SK-N-SH (cell line): ENCODE results near the gene CLRN3. TPM values are rescaled to one million over a fixed set of nuclear protein-coding genes. Genes with fewer than 3 reads are reported as not detected.

Experiments
- CTCF ChIA-PET: fragments of 300-600, 350-600 bp; formaldehyde crosslinking; extraction: SDS; loops from one replicate; lab custom pipeline; 2021; lab: Yijun Ruan, JAX
- POLR2A ChIA-PET: fragments of 350-600 bp; sonication (Branson Sonifier 250); formaldehyde crosslinking; extraction: SDS; loops from one replicate; lab custom pipeline; 2020; ENCODE audit warnings: antibody characterized with exemption, inconsistent platforms; lab: Yijun Ruan, JAX
- DNase-seq: peaks from one replicate; pipeline ENCODE4 v3.0.0; 2012
- H2AFZ ChIP-seq: fragments of 200-600 bp; sonication (generic); 2 replicates; pipeline ENCODE4 v1.8.1; 2016; ENCODE audit warnings: antibody characterized with exemption, mild to moderate bottlenecking, low read depth
- H3F3A ChIP-seq: fragments of 200-600 bp; sonication (generic); replicated peaks from 2 replicates; pipeline ENCODE3; 2016; ENCODE audit warnings: antibody characterized with exemption, mild to moderate bottlenecking; ENCODE audit not compliant: insufficient read depth
- H3K27ac ChIP-seq, 2 experiments: fragments of 200-500 bp in 1 of 2; fragments of 200-600 bp in 1 of 2; sonication (Bioruptor generic) in 1 of 2; sonication (generic), shearing (Covaris generic) in 1 of 2; 2 replicates each; pipeline versions ENCODE4 v1.5.1 to v1.6.1; 2014 to 2016; ENCODE audit warnings: low read depth in 2 of 2, inconsistent platforms in 1 of 2, low read length in 1 of 2, mild to moderate bottlenecking in 1 of 2, mixed read lengths in 1 of 2
- H3K27me3 ChIP-seq: fragments of 200-600 bp; sonication (generic), shearing (Covaris generic); 2 replicates; pipeline ENCODE4 v1.6.1; 2016; ENCODE audit warnings: mixed run types; ENCODE audit not compliant: insufficient read depth
- H3K36me3 ChIP-seq, 2 experiments: fragments of 200-500 bp in 1 of 2; fragments of 200-600 bp in 1 of 2; sonication (Bioruptor generic) in 1 of 2; sonication (generic) in 1 of 2; replicated peaks in 1 of 2; 2 replicates each; pipeline versions ENCODE3 to v1.5.1; 2014 to 2016; ENCODE audit warnings: low read length in 1 of 2, mild to moderate bottlenecking in 1 of 2; ENCODE audit not compliant: insufficient read depth in 2 of 2, control insufficient read depth in 1 of 2
- H3K4me1 ChIP-seq, 2 experiments: fragments of 200-500 bp in 1 of 2; fragments of 200-600 bp in 1 of 2; sonication (Bioruptor generic) in 1 of 2; sonication (generic), shearing (Covaris generic) in 1 of 2; 2 replicates each; pipeline versions ENCODE4 v1.5.1 to v1.6.1; 2014 to 2016; ENCODE audit warnings: low read depth in 1 of 2, low read length in 1 of 2, mixed run types in 1 of 2; ENCODE audit not compliant: insufficient read depth in 2 of 2, control insufficient read depth in 1 of 2
- H3K4me2 ChIP-seq: fragments of 200-600 bp; sonication (generic), shearing (Covaris generic); 2 replicates; pipeline ENCODE4 v1.6.1; 2017; ENCODE audit warnings: mixed run types
- H3K4me3 ChIP-seq, 2 experiments: fragments of 200-500 bp in 1 of 2; fragments of 200-600 bp in 1 of 2; sonication (Bioruptor generic) in 1 of 2; sonication (generic), shearing (Covaris generic) in 1 of 2; 2 replicates each; pipeline versions ENCODE4 v1.5.1 to v1.8.1; 2014 to 2016; ENCODE audit warnings: low read depth in 2 of 2, inconsistent platforms in 1 of 2, low read length in 1 of 2, mild to moderate bottlenecking in 1 of 2, mixed read lengths in 1 of 2, moderate library complexity in 1 of 2
- H3K79me2 ChIP-seq: fragments of 200-600 bp; sonication (generic); 2 replicates; pipeline ENCODE4 v1.8.1; 2017; ENCODE audit warnings: mild to moderate bottlenecking; ENCODE audit not compliant: insufficient read depth
- H3K9ac ChIP-seq: fragments of 200-600 bp; sonication (generic); 2 replicates; pipeline ENCODE4 v1.6.1; 2017; ENCODE audit warnings: mixed run types
- H3K9me2 ChIP-seq: fragments of 200-600 bp; sonication (generic); 2 replicates; pipeline ENCODE4 v1.6.1; 2017; ENCODE audit warnings: mixed run types
- H3K9me3 ChIP-seq: fragments of 200-600 bp; sonication (generic); 2 replicates; pipeline ENCODE4 v1.6.1; 2017; ENCODE audit warnings: mixed run types, mild to moderate bottlenecking, moderate library complexity
- H4K20me1 ChIP-seq: fragments of 200-600 bp; sonication (generic); 2 replicates; pipeline ENCODE4 v1.6.1; 2017; ENCODE audit warnings: mild to moderate bottlenecking, mixed run types; ENCODE audit not compliant: insufficient read depth
- FOXM1 ChIP-seq: IDR thresholded peaks from 2 replicates; pipeline ENCODE4 v1.4.0; 2012; ENCODE audit warnings: low read depth, mild to moderate bottlenecking
- JUND ChIP-seq: IDR thresholded peaks from 2 replicates; pipeline ENCODE4 v1.4.0; 2012
- RAD21 ChIP-seq: IDR thresholded peaks from 2 replicates; pipeline ENCODE4 v1.6.1; 2012; ENCODE audit warnings: mild to moderate bottlenecking, low read length
- RCOR1 ChIP-seq: fragments of 150-350 bp; IDR thresholded peaks from 2 replicates; pipeline ENCODE4 v1.6.1; 2017; ENCODE audit warnings: antibody characterized with exemption, low read length
- RFX5 ChIP-seq: IDR thresholded peaks from 2 replicates; pipeline ENCODE4 v1.6.1; 2012; ENCODE audit warnings: mild to moderate bottlenecking, improper control_type of control experiment, low read length
- RXRA ChIP-seq: IDR thresholded peaks from 2 replicates; pipeline ENCODE4 v1.4.0; 2012; ENCODE audit warnings: low read depth, mild to moderate bottlenecking, borderline replicate concordance
- SIN3A ChIP-seq: IDR thresholded peaks from 2 replicates; pipeline ENCODE4 v1.6.1; 2012; ENCODE audit warnings: low read depth, mild to moderate bottlenecking, low read length, moderate library complexity, borderline replicate concordance
- YY1 ChIP-seq: IDR thresholded peaks from 2 replicates; pipeline ENCODE4 v1.4.0; 2012; ENCODE audit warnings: low read depth, mild to moderate bottlenecking
- WGBS: methylation state at CpG from one replicate; pipeline ENCODE4 v1.1.6; 2017; ENCODE audit warnings: low lambda C conversion rate; 5-methylcytosine and 5-hydroxymethylcytosine counted together
- polyA plus RNA-seq, 3 experiments: library from polyadenylated mRNA; depleted of rRNA; stranded (reverse); fragments of >200 nt; gene quantifications; 2 replicates each; pipeline ENCODE4 v1.2.3, GENCODE V29; 2012
- TF ChIP-seq, protein P1 (sequence below): IDR thresholded peaks from 2 replicates; pipeline ENCODE4 v1.4.0; 2012; ENCODE audit warnings: low read depth, borderline replicate concordance
- TF ChIP-seq, protein P2 (sequence below): fragments of 150-350 bp; IDR thresholded peaks from 2 replicates; pipeline ENCODE4 v1.6.1; 2016; ENCODE audit warnings: mild to moderate bottlenecking, low read depth, low read length
- TF ChIP-seq, protein P3 (sequence below): IDR thresholded peaks from 2 replicates; pipeline ENCODE4 v1.4.0; 2012; ENCODE audit warnings: low read depth
- TF ChIP-seq, protein P4 (sequence below): IDR thresholded peaks from 2 replicates; pipeline ENCODE4; 2012

Gene CLRN3
- polyA plus RNA-seq, 1 of the 3 experiments (the other 2 are of a cell fraction) = 0.25 TPM

DNA sequence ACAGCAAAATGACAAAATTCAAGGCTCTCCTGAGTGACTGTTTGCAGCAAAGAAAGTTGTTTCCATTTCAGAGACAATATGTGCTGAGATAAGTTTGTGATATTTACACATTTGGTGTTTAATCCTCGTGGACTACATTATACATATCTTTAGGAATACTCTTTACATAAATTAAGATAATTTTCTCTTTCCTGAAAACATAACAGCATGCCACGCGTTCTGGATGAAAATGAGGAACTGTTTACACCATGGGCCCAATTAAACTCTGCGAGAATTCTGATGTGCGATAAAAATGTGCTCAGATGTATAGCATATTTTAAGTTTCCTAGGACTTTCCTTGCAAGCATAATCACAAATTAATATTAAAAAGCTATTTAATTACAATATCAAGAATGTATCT is 40.5 kb upstream of the CLRN3 start (continued):
- TF ChIP-seq, protein P1, sequence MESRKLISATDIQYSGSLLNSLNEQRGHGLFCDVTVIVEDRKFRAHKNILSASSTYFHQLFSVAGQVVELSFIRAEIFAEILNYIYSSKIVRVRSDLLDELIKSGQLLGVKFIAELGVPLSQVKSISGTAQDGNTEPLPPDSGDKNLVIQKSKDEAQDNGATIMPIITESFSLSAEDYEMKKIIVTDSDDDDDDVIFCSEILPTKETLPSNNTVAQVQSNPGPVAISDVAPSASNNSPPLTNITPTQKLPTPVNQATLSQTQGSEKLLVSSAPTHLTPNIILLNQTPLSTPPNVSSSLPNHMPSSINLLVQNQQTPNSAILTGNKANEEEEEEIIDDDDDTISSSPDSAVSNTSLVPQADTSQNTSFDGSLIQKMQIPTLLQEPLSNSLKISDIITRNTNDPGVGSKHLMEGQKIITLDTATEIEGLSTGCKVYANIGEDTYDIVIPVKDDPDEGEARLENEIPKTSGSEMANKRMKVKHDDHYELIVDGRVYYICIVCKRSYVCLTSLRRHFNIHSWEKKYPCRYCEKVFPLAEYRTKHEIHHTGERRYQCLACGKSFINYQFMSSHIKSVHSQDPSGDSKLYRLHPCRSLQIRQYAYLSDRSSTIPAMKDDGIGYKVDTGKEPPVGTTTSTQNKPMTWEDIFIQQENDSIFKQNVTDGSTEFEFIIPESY = no peak
- TF ChIP-seq RAD21 (no peak), YY1 (no peak)
- TF ChIP-seq, protein P2, sequence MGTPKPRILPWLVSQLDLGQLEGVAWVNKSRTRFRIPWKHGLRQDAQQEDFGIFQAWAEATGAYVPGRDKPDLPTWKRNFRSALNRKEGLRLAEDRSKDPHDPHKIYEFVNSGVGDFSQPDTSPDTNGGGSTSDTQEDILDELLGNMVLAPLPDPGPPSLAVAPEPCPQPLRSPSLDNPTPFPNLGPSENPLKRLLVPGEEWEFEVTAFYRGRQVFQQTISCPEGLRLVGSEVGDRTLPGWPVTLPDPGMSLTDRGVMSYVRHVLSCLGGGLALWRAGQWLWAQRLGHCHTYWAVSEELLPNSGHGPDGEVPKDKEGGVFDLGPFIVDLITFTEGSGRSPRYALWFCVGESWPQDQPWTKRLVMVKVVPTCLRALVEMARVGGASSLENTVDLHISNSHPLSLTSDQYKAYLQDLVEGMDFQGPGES = no peak

DNA sequence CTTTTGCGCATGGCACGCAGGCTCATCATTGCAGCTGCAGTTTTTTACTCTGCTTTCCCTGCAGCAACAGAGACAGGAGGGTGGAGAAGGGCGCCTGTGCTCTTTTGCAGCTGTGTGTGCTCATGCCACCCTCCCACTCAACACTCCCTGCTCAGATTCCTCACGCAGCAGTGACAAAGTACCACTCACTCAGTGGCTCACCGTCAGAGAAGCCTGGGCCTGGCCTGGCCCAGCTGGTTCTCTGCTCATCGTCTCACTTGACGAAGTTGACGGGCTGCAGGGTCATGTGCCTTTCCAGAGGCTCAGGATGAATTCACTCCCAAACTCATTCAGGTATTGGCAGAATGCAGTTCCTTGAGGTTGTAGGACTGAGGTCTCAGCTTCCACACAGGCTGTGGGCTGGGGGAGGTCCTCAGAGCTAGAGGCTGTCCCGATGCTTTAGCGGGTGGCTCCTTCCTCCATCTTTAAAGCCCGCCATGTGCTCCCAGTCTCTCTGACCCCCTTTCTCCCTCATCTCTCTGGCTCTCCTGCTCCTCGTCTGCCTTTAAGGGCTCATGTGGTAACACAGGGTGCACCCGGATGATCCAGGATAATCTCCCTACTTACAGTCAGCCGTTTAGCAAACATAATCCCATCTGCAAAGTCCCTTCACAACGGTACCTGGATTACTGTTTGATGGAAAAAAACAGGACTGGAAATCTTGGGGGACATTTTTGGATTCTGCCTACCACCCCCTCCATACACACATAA is 40.0 kb upstream of the CLRN3 start:
- Histone ChIP-seq H3F3A (peaks cover 17% of the 10 kb centered on the region), H3K36me3 (peaks cover 0 to 3% of the 10 kb centered on the region in 2 experiments), H3K27me3 (no peaks in the 10 kb centered on the region), H3K27ac (no peak overlapping the region), H3K9ac (no peak overlapping the region), H3K79me2 (no peaks in the 10 kb centered on the region), H3K9me3 (no peaks in the 10 kb centered on the region), H3K4me1 (peaks cover 13 to 16% of the 10 kb centered on the region in 2 experiments; a peak in 3 of 4 replicates), H4K20me1 (no peaks in the 10 kb centered on the region), H3K9me2 (no peaks in the 10 kb centered on the region), H3K4me2 (no peak overlapping the region), H3K4me3 (no peak overlapping the region), H2AFZ (no peak overlapping the region)
- no peak for DNase-seq
- 90% methylated on average over 15 of the region's 15 CpGs for WGBS
- CTCF ChIA-PET = interaction anchor here (1.1 to 1.7 kb wide), 5 partner anchors 26 to 217 kb away, joined by 3 to 8 read pairs (median 3); partner anchors contain the start of gene PTPRE
- TF ChIP-seq, protein P3, sequence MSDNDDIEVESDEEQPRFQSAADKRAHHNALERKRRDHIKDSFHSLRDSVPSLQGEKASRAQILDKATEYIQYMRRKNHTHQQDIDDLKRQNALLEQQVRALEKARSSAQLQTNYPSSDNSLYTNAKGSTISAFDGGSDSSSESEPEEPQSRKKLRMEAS = no peak
- no peak for TF ChIP-seq SIN3A
- no peak for TF ChIP-seq JUND
- POLR2A ChIA-PET = no interaction called here

DNA sequence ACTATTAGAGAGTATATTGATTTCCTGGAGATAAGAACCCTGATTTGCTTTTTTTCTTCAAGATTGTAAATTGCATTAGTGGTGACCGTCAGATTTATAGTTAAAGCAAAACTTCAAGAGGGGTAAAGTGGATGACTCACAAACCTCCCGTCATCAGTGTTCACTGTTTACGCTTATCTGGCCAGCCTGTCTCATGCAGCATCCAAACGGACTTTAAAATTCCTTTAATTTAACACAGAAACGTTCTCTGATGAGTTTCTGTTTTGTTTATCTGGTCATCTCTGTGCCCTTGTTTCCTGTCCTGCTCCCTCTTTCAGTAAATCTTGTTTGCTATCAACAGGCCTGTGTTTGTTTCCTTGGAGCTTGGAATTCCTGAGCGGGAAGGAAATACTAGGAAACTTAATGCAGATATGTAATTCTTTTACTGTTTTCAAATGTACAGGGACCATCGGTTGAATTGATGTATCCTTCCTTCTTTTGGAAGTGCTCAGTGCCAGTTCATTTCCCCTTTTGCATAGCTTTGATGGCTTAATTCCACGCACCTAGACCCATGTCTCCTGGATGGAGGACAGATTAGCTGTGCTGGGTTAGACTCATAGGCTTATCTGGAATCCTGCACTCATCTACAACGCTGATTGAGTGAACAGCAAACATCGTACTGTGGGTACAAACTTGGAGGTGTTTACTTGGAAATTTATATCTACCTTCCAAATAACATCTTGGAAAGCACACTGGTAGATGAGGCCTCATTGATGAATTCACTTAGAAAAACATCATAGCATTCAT is 35.5 kb upstream of the CLRN3 start:
- Histone ChIP-seq H3K27ac (peak overlapping the region; percentile 84 to 91), H3F3A (peaks cover 21% of the 10 kb centered on the region), H3K4me2 (peak overlapping the region; percentile 43), H3K79me2 (no peaks in the 10 kb centered on the region), H2AFZ (peak overlapping the region; percentile 15; the same call in 1 of the 2 replicates), H3K36me3 (peaks cover 0 to 3% of the 10 kb centered on the region in 2 experiments), H3K4me3 (peak overlapping the region; percentile 6 to 14; a peak in 2 of 4 replicates), H3K9me3 (no peaks in the 10 kb centered on the region), H3K27me3 (no peaks in the 10 kb centered on the region), H3K4me1 (peaks cover 12 to 27% of the 10 kb centered on the region in 2 experiments; a peak in 3 of 4 replicates), H4K20me1 (no peaks in the 10 kb centered on the region), H3K9ac (peak overlapping the region; percentile 23; the same call in 1 of the 2 replicates), H3K9me2 (no peaks in the 10 kb centered on the region)
- peak; percentile 57 for DNase-seq
- ChIA-PET POLR2A (interaction anchor here (0.7 kb wide), 1 partner anchor 19 kb away, joined by 3 read pairs; no protein-coding TSS in a partner anchor), CTCF (interaction anchor here (1.0 to 2.0 kb wide), 6 partner anchors 9 to 83 kb away, joined by 3 to 12 read pairs (median 5); partner anchors contain the start of gene PTPRE)
- 7% methylated on average over 10 of the region's 10 CpGs for WGBS
- peak; percentile 91 for TF ChIP-seq FOXM1
- TF ChIP-seq, protein P1 = peak; percentile 66
- TF ChIP-seq RCOR1 = peak; percentile 84
- TF ChIP-seq YY1 = no peak
- TF ChIP-seq RXRA = peak; percentile 80
- TF ChIP-seq JUND = peak; percentile 94
- TF ChIP-seq RFX5 = no peak
- TF ChIP-seq, protein P4, sequence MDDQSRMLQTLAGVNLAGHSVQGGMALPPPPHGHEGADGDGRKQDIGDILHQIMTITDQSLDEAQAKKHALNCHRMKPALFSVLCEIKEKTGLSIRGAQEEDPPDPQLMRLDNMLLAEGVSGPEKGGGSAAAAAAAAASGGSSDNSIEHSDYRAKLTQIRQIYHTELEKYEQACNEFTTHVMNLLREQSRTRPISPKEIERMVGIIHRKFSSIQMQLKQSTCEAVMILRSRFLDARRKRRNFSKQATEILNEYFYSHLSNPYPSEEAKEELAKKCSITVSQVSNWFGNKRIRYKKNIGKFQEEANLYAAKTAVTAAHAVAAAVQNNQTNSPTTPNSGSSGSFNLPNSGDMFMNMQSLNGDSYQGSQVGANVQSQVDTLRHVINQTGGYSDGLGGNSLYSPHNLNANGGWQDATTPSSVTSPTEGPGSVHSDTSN = peak; percentile 93
- TF ChIP-seq, protein P2 = no peak
